Measurements from ENCODE around the gene PCYT2.

DNA sequence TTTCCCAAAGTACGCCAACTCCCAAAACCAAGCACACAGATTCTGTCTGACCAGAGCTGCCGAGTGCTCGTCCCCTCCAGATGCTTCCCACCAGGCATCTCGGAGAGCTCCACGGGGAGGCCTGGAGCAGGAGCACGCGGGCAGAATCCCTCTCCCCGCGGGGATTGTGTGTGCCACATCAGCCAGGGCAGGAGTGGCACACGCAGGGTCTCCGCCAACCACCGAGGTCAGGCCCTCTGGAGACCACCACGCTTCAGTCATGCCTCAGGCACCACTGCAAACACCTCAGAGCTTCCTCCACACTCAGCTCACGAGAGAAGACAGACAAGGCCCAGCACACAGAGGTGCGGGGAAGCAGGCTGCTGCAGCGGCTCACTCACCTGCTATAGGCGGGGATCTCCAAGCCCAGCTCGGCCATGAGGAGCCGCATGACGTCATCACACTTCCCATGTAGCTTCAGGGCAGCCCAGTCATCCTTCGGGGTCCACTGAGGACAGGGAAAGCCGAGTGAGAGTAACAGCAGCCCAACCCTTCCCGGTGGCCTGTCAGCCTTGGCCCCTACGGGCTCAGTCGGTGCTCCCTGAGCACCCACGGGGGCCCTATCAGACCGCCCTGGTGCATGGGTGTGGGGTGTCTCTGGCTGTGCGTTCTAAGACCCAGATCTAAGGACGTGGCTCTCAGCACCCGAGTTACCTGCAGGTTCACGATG is 2.3 kb upstream of the PCYT2 start:
- TF ChIP-seq, protein P1, sequence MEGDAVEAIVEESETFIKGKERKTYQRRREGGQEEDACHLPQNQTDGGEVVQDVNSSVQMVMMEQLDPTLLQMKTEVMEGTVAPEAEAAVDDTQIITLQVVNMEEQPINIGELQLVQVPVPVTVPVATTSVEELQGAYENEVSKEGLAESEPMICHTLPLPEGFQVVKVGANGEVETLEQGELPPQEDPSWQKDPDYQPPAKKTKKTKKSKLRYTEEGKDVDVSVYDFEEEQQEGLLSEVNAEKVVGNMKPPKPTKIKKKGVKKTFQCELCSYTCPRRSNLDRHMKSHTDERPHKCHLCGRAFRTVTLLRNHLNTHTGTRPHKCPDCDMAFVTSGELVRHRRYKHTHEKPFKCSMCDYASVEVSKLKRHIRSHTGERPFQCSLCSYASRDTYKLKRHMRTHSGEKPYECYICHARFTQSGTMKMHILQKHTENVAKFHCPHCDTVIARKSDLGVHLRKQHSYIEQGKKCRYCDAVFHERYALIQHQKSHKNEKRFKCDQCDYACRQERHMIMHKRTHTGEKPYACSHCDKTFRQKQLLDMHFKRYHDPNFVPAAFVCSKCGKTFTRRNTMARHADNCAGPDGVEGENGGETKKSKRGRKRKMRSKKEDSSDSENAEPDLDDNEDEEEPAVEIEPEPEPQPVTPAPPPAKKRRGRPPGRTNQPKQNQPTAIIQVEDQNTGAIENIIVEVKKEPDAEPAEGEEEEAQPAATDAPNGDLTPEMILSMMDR (IDR thresholded peaks at IDR 0.05), result no peak
- TF ChIP-seq POLR2A (IDR thresholded peaks at IDR 0.05), result no peak
- no peak for TF ChIP-seq POLR2AphosphoS5 (IDR thresholded peaks at IDR 0.05)

Measured in prostate gland (tissue), 2 donors.